ENCODE measurements around the gene DIDO1. TPM values are rescaled to one million over a fixed set of nuclear protein-coding genes. Genes with fewer than 3 reads are reported as not detected.

Gene DIDO1
- total and polyA plus RNA-seq, 9 of the 15 experiments (the other 6 are each of a cell fraction or from before 2014, with no cell fraction given) = 4.4 to 46.8 (median 31.2) TPM

DNA sequence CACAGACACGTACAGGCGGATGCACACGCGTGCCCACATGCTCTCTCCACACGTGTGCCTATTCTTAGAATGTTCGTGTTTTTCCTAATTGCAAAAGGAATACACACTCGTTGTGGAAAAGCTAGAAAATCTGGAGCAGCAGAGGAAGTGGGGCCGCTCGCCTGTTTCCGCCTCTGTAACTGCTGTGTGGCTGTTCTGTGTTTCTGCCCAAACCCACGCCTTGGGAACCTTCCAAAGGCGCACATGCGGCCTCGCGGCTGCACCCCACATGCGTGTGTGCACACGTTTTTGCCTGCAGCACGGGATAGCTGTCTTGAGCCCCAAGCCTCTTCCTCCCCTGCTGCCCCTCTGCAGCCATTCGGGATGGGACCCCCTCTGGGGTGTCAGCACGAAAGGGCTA, 38.4 kb upstream of the DIDO1 start:
- no peak overlapping the region for H3K27ac ChIP-seq (ENCODE audit: extremely low read depth, low read depth, low read length)
- H4K20me1 ChIP-seq (replicated peaks; ENCODE audit: control insufficient read depth, insufficient read depth, low read length) = peaks cover 12% of the 10 kb centered on the region
- peaks cover 0 to 47% of the 10 kb centered on the region in 2 experiments; a peak in 2 of 5 replicates for H3K4me1 ChIP-seq (replicated peaks in 1 of 2; ENCODE audit: control insufficient read depth in 2 of 2, insufficient read depth in 2 of 2, low read length in 2 of 2)
- no peaks in the 10 kb centered on the region for H3K36me3 ChIP-seq (ENCODE audit: control insufficient read depth, insufficient read depth, low read length)
- no peak overlapping the region for H2AFZ ChIP-seq (ENCODE audit: low read depth, low read length)
- H3K4me3 ChIP-seq = no peak overlapping the region
- POLR2A ChIA-PET = interaction anchor here (0.6 to 1.3 kb wide), 6 partner anchors 8 to 220 kb away, joined by 3 to 5 read pairs (median 4); no protein-coding TSS in a partner anchor
- no peak for FAIRE-seq
- BruUV-seq (replicated peaks) = no TSS peak
- H3K9me3 ChIP-seq (replicated peaks; ENCODE audit: control insufficient read depth, insufficient read depth, low read depth, low read length) = no peaks in the 10 kb centered on the region
- no peak overlapping the region for H3K4me2 ChIP-seq (ENCODE audit: insufficient read depth, low read length)
- H3K9ac ChIP-seq (ENCODE audit: insufficient read depth in 1 of 2, low read depth in 2 of 2, low read length in 2 of 2) = no peak overlapping the region
- H3K9me1 ChIP-seq (ENCODE audit: control insufficient read depth, insufficient read depth, low read length) = no peaks in the 10 kb centered on the region
- CTCF ChIA-PET (ENCODE audit: low intra/inter-chr PET ratio) = no interaction called here
- no peak for ATAC-seq
- H3K79me2 ChIP-seq (ENCODE audit: control insufficient read depth, insufficient read depth, low read length) = no peaks in the 10 kb centered on the region
- intact Hi-C loops (cut with micrococcal nuclease) = no loop called here
- WGBS (ENCODE audit: insufficient coverage, low coverage, missing lambda C conversion rate) = 4% methylated on average over 20 of the region's 20 CpGs
- TF ChIP-seq POLR2H (tag; IDR thresholded peaks at IDR 0.05; ENCODE audit: low read depth) = no peak
- no peak for TF ChIP-seq ZNF77 (CRISPR knock-in tag; IDR thresholded peaks at IDR 0.05)
- TF ChIP-seq PCBP2 (IDR thresholded peaks at IDR 0.05; ENCODE audit: low read depth, low read length, poor library complexity, severe bottlenecking) = no peak
- TF ChIP-seq, protein P1, sequence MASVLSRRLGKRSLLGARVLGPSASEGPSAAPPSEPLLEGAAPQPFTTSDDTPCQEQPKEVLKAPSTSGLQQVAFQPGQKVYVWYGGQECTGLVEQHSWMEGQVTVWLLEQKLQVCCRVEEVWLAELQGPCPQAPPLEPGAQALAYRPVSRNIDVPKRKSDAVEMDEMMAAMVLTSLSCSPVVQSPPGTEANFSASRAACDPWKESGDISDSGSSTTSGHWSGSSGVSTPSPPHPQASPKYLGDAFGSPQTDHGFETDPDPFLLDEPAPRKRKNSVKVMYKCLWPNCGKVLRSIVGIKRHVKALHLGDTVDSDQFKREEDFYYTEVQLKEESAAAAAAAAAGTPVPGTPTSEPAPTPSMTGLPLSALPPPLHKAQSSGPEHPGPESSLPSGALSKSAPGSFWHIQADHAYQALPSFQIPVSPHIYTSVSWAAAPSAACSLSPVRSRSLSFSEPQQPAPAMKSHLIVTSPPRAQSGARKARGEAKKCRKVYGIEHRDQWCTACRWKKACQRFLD (CRISPR knock-in tag; IDR thresholded peaks at IDR 0.05) = no peak
- TF ChIP-seq ZNF217 (CRISPR knock-in tag; IDR thresholded peaks at IDR 0.05) = no peak
- no peak for TF ChIP-seq DPF2 (IDR thresholded peaks at IDR 0.05)
- DNase-seq (ENCODE audit: extremely low read depth in 1 of 4, low spot score in 3 of 4) = no peak
- in situ Hi-C loops (cut with MboI) = no loop called here
- peaks cover 65 to 98% of the 10 kb centered on the region in 2 experiments for H3K27me3 ChIP-seq (ENCODE audit: control insufficient read depth in 2 of 2, insufficient read depth in 2 of 2, low read length in 2 of 2)

Measured in K562 (cell line).